HG03460 (cell line): ENCODE results near the gene OXSM.

Source experiments
- ATAC-seq: cut with Tn5 transposase; IDR thresholded peaks from one replicate; pipeline ENCODE4 v1.9.1; 2021; ENCODE audit not compliant: unreplicated experiment

Gene OXSM

DNA sequence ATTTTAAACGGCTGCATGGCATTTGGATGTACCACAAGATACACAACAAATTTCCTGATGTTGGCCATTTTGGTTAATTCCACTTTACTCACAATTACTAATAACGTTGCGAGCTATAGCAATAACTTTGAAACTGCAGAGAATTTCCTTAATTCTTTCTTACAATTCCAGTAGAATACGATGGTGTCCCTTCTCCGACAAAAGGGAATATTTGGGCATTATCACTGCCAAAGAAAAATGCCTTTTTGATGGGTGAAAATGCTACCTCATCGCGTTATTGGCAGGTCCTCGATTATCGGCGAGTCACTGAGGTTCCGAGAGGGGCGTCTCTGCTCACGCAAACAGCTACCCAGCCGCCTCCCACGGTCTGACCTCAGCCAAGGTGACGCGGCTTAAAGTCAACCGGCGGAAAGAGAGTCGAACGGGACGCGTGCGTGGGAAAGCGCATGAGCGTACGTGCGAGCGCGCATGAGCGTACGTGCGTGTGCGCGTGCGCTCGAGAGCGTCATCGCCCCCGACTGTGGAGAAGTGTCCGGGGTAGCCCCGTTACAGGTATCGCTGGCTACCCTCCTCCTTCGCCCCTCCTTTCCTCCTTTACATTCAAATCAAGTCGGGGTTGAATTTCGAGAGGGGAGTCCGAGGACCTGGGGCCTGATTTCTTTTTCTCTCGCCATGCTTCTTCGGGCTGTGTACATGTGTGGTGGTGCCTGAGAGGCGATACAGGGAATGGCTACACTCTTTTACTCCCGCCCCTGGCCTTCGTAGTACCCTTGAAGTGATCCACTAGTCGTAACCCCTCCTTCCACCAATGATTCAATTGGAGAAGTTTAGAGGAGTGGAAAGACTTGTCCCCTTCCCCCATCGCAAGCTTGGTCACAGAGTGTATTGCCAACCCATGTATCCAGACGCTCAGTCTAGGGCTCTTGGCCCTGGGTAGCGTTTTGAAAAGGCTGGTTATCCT lies at the start of gene OXSM:
Gene OXSM (plus strand): TSS at position 495 of the 961 bp plus-strand sequence. CDS start 931 bp downstream, outside the sequence.
- peak; percentile 96 for ATAC-seq

- no peak for ATAC-seq
Observed at GRCh38 chr3:25744470-25744869, 45.4 kb upstream of the OXSM start.

GRCh38 chr3:25747033-25747432 lies 42.9 kb upstream of the OXSM start:
- no peak for ATAC-seq

DNA sequence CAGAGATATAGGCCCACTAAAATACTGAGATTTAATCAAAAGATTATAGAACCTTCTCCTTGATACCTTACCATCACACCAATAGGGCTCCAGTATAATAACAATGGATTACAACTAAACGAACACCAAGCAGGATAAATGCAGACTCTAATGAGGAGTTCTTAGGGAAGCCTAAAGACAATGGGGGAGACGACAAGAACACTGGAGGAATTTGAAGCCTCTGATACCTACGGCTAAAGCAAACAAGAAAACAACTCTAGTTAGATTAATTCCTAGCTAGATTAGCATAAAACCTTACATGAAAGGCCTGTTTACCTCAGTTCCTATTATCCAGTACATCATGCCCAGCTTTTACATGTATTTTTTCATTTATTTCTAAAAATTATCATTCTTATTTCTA lies 41.7 kb upstream of the OXSM start:
- no peak for ATAC-seq

- ATAC-seq, result no peak
Observed at GRCh38 chr3:25749031-25749581, 40.8 kb upstream of the OXSM start.

- ATAC-seq, result no peak
Observed at GRCh38 chr3:25751048-25751447, 38.8 kb upstream of the OXSM start.

- no peak for ATAC-seq
Observed at GRCh38 chr3:25751725-25752124, 38.2 kb upstream of the OXSM start.

- ATAC-seq, result peak; percentile 89
Observed at GRCh38 chr3:25768851-25769250, 21.0 kb upstream of the OXSM start.

DNA sequence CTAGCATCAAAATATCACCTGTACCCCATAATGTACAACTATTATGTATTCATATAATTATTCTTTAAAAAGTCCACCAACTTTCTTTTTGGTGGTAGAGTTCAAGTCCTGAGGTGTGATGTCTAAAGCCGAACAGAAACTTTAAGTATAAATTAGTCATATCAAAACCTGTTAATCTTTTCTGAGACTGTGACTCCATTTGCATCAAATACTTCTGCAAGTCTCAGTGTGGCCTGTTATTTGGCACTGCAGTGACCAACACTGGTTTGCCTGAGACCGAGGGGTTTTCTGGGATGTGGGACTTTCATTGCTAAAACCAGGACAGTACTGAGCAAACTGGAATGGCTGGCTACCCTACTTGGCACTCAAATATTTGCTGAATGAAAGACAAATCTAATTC lies 14.0 kb upstream of the OXSM start:
- no peak for ATAC-seq

DNA sequence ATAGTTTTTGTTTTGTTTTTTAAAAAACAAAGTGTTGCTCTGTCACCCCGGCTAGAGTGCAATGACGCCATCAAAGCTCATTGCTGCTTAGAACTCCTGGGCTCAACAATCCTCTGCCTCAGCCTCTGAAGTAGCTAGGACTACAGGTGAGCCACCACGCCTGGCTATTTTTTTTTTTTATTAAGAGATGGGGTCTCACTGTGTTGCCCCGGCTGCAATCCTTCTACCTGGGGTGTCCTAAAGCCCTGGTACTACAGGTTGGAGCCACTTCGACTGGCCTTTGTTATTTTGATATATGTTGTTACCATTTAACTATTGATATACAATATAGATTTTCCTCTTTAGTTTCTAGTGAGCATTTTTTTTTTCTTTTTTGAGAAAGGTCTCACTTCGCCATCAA lies 9.3 kb upstream of the OXSM start:
- no peak for ATAC-seq

DNA sequence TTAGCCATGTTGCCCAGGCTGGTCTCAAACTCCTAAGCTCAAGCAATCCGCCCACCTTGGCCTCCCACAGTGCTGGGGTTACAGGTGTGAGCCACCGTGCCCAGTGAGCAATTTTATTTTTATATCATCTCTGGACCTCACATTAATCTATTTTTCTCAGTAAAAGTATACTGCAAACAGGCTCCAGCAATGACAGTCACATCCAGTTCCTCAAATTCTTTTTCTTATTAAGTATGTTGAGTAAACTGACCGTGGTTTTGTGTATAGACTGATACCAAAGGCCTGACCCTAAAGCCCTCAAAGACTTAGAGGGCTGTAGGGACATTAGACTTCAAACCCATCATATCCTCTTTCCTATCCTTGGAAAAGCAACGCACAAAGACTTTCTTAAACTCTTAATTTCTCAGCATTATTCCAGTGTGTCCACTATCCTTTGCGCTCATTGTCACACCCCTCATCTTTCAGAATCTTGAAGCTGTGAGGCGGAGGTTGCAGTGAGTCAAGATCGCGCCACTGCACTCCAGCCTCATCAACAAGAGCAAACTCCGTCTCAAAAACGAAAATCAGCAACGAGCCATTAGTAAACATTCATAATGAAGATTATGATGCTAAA lies 8.6 kb upstream of the OXSM start:
- ATAC-seq, result no peak

DNA sequence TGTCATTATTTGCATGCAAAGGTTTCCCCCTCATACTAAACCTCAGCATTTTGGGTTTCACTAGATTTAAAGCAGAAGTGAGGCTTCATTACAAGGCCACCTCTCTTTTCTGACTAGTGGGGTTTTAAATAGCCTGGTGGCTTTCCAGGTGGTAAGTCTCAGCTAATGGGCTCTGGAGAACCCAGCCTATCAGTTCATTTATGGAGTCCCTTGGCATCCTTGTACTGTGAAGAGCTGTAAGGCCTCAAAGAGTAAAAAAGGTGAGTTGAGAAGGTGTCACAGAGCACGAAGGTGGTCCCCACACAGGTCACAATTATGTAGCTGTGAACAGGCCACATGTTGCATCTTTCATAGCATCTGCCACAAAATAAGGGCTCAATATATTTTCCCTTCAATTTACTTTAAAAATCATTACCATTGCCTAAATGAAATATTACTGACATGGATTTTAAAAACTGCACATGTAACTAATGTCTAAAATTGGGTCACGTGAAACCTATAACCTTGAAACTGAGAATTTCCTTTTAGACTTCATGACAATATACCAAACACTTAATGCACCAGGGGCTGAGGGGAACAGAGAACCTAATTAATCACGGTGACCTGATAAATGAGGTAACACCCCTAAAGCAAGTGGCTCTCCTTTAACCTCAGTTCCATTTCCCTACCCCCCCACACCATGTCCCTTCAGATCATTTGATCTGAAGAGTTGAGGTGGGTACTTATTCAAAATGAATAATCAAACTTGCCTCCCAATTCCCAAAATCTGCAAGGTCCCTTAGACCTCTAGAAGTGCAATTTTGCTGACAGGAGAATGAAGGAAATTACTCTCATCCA lies 7.9 kb upstream of the OXSM start:
- ATAC-seq, result peak; percentile 48

DNA sequence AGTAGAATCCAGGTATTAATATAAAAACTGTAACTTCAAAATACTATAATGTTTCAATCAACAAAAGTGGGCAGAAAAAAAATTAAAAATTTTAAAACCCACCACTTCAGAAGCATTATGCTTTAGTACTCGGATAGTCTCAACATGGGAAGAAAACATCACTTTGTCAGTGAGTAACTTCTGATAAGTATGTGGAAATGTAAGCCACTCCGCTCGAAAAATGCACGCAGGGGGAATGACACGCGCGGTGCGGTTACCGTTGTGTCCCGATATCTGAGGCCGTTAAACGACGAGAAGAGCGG lies 7.3 kb upstream of the OXSM start:
- ATAC-seq, result no peak

DNA sequence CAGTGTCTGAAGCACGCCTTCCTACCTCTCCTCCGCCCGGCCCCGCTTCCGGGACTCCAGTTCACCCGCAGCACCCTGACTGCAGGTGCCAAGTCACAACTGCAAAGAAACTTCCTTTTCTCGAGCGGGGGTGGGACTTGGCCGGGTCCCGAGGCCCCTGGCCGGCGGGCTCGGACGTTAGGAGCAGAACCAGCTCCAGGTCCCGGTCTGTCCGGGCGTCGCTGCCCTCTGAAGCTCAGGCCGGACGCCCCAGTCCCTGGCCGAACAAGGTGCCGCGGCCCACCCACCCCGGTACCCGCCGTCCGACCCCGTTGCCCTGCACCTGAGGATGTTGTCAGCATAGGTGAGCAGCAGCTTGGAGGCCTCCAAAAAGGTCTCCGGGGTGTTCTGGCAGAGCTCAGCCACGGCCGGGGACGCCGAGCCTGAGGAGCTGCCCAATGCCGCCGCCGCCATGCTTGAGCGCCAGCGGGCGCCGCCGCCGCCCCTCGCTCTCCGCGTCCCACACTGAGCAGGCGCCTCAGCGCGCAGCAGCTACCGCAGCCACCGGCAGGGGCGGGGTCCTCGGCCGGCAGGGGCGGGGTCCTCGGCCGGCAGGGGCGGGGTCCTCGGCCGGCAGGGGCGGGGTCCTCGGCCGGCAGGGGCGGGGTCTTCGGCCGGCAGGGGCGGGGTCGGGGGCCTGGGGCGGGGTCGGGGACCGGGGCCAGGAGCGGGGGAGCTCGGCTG lies 6.8 kb upstream of the OXSM start, which contains the start of gene NGLY1:
Gene NGLY1 (minus strand): TSS at position 506 of the 723 bp plus-strand sequence. CDS start 53 bp downstream, at position 453.
- ATAC-seq, result peak; percentile 73

GRCh38 chr3:25783661-25784512 lies 6.0 kb upstream of the OXSM start:
- peak; percentile 28 for ATAC-seq

DNA sequence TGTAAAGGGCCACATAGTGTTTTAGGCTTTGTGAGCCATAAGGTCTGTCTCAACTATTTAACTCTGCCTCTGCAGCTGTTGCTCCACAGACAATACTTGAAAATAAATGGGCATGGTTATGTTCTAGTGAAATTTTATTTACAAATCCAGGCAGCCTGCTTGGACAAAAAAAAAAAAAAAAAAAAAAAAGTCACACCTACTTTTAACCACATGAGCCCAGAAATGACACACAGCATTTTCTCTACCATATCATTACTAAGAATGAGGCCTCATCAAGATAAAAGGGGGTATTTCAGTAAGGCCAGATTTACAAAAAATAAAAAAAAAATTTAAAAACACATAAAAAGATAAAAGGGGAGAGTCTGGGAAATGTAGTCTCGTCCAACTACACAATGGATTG lies 4.9 kb upstream of the OXSM start:
- ATAC-seq, result no peak

DNA sequence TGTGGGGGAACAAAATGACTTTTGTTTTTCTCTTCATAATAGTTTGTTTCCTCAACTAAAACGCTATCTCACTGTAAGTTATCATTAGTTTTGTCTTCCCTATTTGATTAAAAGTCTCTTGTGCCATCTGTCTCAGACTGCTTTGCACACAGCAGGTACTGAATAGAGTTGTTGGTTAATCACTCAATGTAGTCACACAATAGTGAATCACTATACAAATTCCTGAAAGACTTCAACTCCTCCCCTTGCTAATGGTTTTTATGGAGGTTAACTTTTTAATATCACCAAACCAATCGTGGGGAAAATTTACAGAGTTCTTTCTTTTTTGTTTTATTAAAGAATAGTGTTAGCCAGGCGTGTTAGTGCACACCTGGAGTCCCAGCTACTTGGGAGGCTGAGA lies 4.1 kb upstream of the OXSM start:
- ATAC-seq, result no peak

DNA sequence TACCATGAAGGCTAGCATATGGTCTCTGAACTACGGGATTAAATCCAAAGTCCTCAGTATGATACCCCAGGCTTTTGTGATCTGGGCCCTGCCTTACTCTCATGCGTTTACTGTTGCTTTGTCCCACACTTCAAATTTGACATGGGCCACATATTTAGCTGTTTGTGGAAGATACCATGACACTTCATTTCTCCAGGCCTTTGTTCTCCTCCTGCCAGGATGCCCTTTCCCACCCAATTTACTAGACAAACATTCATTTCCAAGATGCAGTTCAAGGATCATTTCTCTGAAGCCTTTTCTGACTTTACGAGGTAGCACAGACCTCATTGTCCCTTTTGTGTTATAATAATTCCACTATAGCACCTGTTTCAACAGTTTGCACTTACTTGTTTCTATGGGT lies 2.2 kb upstream of the OXSM start:
- no peak for ATAC-seq

GRCh38 chr3:25789209-25789595 lies 688 bp upstream of the OXSM start:
- no peak for ATAC-seq

DNA sequence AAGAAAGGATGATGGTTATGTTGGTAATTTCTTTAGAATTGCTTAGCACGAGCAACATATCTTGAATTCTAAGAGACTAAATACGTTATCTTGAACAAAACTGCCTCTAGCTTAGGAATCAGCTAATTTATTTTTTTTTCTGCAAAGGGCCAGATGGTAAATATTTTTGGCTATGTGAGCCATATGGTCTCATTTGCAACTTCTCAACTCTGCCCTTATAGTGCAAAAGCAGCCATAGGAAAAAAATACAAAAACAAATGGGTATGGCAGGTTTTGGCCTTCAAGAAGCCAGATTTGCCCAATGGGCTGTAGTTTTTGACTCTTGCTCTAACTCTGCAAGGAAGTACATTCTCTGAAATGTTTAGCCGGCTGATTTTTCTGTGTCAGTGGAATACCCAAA lies 11.9 kb downstream of the OXSM start:
- ATAC-seq, result no peak
